Renal cortex interstitium (tissue), 11 donors: ENCODE measurements around the gene CLASRP. TPM values are rescaled to one million over a fixed set of nuclear protein-coding genes. Genes with fewer than 3 reads are reported as not detected.

Experiments used
- DNase-seq, 11 donors: peaks; one replicate each; pipeline ENCODE4 v3.0.0-alpha.2; 2013; ENCODE audit warnings: low read depth in 9 of 11, low spot score in 4 of 11; ENCODE audit errors: extremely low read depth in 1 of 11
- polyA plus RNA-seq, 3 donors: library from polyadenylated mRNA; unstranded; fragments of 120-200 nt; gene quantifications; one replicate each; pipeline ENCODE4 v1.2.1, GENCODE V29; 2013; ENCODE audit not compliant: insufficient read length in 3 of 3

CLASRP gene
- polyA plus RNA-seq, 3 donors = 65.0 to 86.5 (median 69.1) TPM

GRCh38 chr19:45047188-45047797 lies 8.4 kb downstream of the CLASRP start:
- DNase-seq = no peak

- no peak for DNase-seq
Measured at GRCh38 chr19:45049073-45049736, 10.4 kb downstream of the CLASRP start.

- no peak for DNase-seq
Measured at GRCh38 chr19:45050036-45050435, 11.2 kb downstream of the CLASRP start.

GRCh38 chr19:45051929-45052579 lies 13.2 kb downstream of the CLASRP start:
- DNase-seq = no peak

GRCh38 chr19:45056831-45057230 lies 18.0 kb downstream of the CLASRP start:
- no peak for DNase-seq

GRCh38 chr19:45057444-45057843 lies 18.6 kb downstream of the CLASRP start:
- no peak for DNase-seq

- DNase-seq = no peak
Measured at GRCh38 chr19:45058622-45059159, 19.8 kb downstream of the CLASRP start.

- peak in 5 of 11 donors; percentile 24 to 63 (median 44) for DNase-seq
Measured at GRCh38 chr19:45059258-45059965, 20.6 kb downstream of the CLASRP start.

GRCh38 chr19:45061965-45062364 lies 23.1 kb downstream of the CLASRP start:
- DNase-seq = no peak

DNA sequence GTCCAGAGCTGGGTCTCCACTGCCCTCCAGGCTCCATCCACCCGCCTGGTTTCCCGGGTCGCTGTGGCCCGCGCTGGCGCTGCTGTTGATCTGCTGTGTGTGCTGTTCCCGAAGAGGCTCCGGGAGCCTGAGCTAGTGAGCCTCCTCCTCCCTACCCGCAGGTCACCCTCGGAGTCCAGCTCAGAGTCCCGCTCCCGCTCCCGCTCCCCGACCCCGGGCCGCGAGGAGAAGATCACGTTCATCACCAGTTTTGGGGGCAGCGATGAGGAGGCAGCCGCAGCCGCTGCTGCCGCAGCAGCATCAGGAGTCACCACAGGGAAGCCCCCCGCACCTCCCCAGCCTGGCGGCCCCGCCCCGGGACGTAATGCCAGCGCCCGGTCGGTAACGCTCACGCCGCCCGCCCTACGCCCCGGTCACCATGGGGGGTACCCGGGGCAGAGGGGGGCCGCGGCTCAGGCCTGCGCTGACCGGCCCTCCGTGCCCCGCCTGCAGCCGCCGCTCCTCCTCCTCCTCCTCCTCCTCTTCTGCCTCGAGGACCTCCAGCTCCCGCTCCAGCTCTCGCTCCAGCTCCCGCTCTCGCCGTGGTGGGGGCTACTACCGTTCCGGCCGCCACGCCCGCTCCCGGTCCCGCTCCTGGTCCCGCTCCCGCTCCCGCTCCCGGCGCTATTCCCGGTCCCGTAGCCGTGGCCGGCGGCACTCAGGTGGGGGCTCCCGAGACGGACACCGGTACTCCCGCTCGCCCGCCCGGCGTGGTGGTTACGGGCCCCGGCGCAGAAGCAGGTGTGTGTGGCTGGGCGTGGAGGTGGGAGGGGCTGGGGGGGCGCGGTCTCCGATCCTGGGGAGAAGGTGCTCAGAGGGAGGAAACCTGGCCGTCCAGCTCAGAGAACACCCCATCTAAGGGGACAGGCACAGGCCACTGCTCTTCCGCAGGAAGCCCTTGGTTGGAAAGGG lies 25.3 kb downstream of the CLASRP start:
- no peak for DNase-seq

DNA sequence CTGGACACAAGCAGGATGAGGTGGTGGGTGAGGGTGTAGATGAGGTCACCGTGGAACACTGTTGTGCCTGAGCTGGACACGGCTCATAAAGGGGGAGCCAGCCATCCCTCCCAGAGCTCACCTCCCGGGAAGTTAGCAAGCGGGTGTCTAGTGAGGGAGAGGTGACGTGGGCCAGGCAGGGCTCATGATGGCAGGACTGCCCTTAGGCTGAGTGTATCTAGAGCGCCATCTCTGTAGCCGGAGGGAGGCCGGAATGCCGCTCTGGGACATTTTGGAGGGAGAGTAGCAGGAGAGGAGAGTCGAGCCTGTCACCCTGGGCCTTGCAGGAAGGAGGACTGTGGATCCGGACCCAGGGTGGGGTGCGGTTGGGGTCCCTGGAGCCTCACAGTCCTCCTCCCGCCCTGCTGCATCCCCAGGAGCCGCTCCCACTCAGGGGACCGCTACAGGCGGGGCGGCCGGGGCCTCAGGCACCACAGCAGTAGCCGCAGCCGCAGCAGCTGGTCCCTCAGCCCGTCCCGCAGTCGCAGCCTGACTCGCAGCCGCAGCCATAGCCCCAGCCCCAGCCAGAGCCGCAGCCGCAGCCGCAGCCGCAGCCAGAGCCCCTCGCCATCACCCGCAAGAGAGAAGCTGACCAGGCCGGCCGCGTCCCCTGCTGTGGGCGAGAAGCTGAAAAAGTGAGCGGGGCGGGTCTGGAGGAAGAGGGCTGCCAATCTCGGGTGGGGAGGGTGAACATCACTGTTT lies 28.2 kb downstream of the CLASRP start:
- no peak for DNase-seq

DNA sequence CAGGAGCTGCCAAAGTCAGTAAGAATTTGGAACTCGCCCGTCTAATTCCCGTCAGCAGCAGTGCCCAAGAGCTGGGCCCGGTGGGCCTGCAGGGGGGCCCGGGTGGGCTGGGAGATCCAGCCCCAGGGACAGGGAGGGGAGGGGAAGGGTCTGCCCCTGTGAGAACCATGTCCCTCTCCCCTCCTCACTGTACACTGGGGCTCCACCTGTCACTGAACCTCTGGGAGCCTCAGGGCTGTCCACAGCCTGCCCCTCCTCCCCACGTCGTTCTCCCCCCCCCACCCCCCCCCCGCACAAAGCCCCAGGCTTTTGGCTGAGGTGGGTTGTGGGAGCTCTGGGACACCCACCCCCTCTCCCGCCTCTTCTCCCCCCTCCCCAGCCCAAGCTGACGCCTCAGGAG lies 29.2 kb downstream of the CLASRP start:
- DNase-seq = no peak

DNA sequence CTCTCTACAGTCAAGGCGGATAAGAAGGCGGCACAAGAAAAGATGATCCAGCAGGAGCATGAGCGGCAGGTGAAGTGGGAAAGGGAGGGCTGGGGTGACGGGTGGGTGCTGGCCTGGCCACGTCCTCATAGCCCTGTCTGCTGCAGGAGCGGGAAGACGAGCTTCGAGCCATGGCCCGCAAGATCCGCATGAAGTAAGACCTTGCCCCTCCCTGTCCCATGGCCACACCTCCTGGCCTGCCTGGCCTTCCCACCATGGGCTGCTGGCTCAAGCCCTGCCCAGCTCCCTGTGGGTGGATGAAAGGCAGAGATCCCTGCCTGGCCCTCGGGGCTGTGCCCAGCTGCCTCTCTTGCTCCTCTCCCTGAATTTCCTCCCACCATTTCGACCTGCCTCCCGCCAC lies 30.2 kb downstream of the CLASRP start:
- no peak for DNase-seq

- no peak for DNase-seq
Measured at GRCh38 chr19:45070214-45070613, 31.4 kb downstream of the CLASRP start.

DNA sequence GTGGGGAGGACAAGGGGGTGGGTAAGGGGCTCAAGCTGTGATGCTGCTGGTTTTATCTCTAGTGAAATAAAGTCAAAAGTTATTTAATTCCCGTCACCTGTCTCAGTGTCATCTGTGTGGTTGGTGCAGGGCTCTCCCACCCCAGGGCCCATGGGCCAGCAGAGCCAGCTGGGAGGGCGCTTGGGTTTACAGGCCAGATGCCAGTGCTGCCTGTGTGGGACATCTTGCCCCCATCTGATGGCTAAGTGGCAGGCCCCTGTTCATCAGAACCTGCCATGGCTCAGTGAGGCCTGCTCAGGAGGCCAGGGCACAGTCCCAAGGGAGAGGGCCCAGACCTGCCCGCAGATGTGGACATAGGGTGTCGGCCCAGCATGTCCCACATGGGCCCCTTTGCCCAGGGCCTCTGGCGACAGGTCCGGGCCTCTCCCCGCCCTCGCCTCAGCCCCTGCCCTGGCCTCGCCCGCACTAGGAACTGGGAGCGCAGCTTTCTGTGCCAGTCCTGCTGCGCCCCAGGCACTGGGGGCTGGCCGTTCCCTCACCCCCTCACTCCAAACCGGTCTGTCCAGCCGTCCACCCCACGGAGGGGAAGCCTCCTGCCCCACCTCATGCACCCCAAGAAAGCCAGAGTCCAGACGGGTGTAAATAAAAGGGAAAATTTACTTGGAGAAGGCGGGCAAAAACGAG lies 32.2 kb downstream of the CLASRP start:
- no peak for DNase-seq

DNA sequence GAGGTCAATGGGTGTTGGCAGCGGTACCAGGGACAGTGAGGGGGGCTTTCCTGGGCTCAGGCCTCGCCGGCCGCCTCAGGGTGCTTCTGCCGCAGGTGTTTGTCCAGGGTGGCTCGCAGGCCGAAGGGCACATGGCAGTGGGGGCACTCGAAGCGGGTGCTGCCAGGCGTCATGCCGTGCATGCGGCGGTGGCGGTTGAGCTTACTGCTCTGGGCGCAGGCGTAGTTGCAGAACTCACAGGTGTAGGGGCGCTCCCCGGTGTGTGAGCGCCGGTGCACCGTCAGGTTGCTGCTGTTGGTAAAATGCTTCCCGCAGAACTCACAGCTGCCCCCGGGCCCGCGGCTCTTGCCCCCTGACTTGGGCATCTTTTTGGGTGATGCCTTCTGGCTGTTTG lies 32.7 kb downstream of the CLASRP start:
- DNase-seq = no peak

DNA sequence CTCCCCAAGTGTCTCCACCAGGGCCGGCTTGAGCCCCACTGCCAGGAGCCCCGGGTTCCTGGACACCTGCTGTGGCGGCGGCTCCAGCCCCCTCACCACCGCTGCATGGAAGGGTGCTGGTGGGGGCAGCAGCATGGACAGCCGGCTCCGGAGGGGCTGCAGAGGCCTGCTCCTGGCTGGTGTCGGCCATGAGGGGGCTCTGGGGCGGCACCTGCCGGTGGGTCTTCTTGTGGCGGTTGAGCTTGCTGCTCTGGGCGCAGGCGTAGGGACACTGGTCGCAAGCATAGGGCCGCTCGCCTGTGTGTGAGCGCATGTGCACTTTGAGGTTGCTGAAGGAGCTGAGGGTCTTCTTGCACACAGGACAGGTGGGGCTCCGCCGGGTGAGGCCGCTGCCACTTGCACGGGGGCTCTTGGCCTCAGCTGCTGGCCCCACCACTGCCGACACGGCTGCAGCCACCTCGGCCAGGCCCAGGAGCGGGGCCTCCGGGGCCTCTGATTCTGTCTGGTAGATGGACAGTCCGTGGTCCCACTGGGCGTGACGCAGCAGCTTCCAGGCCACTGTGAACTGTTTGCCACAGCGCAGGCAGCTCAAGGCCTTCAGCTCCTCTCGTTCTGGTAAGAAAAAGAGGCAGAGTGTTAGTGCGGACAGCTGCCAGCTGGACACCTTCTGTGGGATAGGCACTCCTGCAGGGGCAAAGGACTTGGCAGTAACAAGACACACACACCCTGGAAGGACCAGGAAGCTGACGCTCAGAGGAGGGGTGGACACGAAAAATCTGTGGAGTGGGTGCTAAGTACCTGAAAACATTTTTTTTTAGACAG lies 33.3 kb downstream of the CLASRP start:
- no peak for DNase-seq
